ENCODE measurements around the gene HORMAD2.
A peak's percentile ranks its signal among the peaks of the same experiment; 100 is the strongest.

Gene HORMAD2

GRCh38 chr22:30079952-30080533, at the start of gene HORMAD2:
Gene HORMAD2, plus strand, starts transcription at chr22:30080464. Its CDS starts 13,489 bp downstream, at chr22:30093953.
- no peak for DNase-seq

GRCh38 chr22:30031328-30031727, 48.9 kb upstream of the HORMAD2 start:
- DNase-seq = no peak

- DNase-seq = no peak
Measured at GRCh38 chr22:30031764-30032455, 48.4 kb upstream of the HORMAD2 start.

GRCh38 chr22:30033137-30033536, 47.1 kb upstream of the HORMAD2 start:
- no peak for DNase-seq

- no peak for DNase-seq
Measured at GRCh38 chr22:30033901-30034300, 46.4 kb upstream of the HORMAD2 start.

GRCh38 chr22:30036656-30037055, 43.6 kb upstream of the HORMAD2 start:
- no peak for DNase-seq

- DNase-seq = no peak
Measured at GRCh38 chr22:30038219-30038618, 42.0 kb upstream of the HORMAD2 start.

GRCh38 chr22:30040499-30041260, 39.6 kb upstream of the HORMAD2 start:
- DNase-seq = no peak

GRCh38 chr22:30041475-30041874, 38.8 kb upstream of the HORMAD2 start:
- no peak for DNase-seq

- DNase-seq = no peak
Measured at GRCh38 chr22:30041881-30042280, 38.4 kb upstream of the HORMAD2 start.

- DNase-seq = peak in 1 of 3 experiments; percentile 42
Measured at GRCh38 chr22:30043161-30043560, 37.1 kb upstream of the HORMAD2 start.

- DNase-seq = no peak
Measured at GRCh38 chr22:30044369-30044768, 35.9 kb upstream of the HORMAD2 start.

GRCh38 chr22:30044881-30045493, 35.3 kb upstream of the HORMAD2 start:
- DNase-seq = no peak

GRCh38 chr22:30045494-30045887, 34.8 kb upstream of the HORMAD2 start:
- DNase-seq = no peak

GRCh38 chr22:30045901-30046715, 34.2 kb upstream of the HORMAD2 start:
- no peak for DNase-seq

GRCh38 chr22:30046716-30047363, 33.4 kb upstream of the HORMAD2 start:
- no peak for DNase-seq

GRCh38 chr22:30047364-30047738, 32.9 kb upstream of the HORMAD2 start:
- DNase-seq = no peak

GRCh38 chr22:30048681-30049080, 31.6 kb upstream of the HORMAD2 start:
- DNase-seq = no peak

GRCh38 chr22:30054067-30054763, 26.0 kb upstream of the HORMAD2 start:
- DNase-seq = no peak

GRCh38 chr22:30054764-30055069, 25.5 kb upstream of the HORMAD2 start:
- DNase-seq = no peak

- DNase-seq = no peak
Measured at GRCh38 chr22:30056015-30056414, 24.2 kb upstream of the HORMAD2 start.

- no peak for DNase-seq
Measured at GRCh38 chr22:30057375-30057774, 22.9 kb upstream of the HORMAD2 start.
